ENCODE data around the gene ASPN.

Gene ASPN

DNA sequence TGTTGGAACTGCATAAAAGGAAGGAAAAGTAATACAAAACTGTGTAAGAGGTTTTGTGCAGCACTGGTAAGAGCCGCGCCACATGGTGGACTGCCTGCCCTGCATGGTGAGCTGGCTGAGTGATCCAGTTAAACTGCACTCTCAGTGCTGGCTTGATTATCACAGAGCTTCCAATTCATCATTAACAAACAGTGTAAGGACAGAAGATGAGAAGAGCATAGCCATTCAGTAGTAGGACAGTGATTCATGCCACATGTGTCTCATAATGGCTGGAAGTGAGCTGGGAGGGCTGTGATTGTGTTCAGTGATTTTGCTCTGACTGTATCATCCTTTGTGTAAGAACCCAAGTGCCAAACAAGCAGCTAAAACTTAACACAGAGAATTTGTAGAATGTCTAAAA is 14.1 kb downstream of the ASPN start:
- DNase-seq (ENCODE audit: low read depth): no peak

DNA sequence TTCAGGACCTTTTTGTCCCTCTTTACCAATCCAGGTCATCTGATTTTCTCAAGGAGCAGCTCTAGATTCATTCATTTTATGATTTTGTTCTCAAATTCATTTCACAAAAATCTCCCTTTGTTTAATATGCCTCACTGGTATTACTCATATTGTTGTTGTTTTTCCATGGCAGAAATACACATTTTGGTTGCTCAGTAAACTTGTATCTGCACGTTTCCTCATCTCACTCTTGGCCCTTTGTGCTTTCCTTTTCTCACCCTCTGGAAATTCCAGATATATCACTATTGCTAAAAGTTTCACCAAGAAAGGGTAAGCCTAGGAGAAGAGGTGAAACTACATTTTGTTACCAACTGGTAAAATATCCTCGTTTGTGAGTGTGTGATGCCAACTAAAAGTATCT is 14.8 kb downstream of the ASPN start:
- DNase-seq (ENCODE audit: low read depth): no peak

DNA sequence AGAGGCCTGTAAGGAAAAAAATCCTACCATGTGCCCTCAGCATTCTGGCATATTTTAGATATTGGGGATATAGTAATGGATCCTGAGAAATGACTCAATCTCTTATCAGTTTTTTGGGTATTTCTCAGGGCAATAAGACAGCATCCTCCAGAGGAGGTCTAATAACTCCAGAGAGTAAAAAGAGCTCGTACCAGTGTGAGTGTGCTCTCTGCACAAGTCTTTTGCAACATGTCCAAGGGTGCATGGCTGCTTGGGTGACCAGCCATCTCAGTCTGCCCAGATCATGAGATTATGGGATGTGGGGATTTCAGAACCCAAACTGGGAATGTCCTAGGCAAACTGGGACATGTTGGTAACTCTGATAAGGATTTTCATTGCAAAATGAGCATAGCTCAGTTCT is 15.3 kb downstream of the ASPN start:
- no peak for DNase-seq (ENCODE audit: low read depth)

- DNase-seq (ENCODE audit: low read depth): peak; percentile 39
Observed at GRCh38 chr9:92463984-92464383, 18.3 kb downstream of the ASPN start.

DNA sequence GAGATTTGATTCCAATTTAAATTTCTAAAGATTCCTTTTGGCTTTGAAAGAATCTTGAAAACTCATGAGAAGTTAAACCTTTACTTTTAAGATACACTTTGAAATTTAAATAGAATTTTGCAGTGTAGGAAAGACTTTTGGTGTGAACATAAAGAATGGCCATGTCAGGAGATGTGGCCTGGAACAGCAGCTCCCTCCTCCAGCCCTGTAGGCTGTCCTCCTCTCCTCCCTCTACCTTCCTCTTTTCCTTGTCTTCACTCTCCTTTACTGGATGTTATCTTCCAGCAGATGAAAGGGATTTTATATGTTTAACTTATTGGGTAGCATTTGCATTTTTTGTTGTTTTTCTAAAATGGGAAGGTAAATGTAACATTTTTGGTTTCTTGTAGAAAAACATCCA is 18.9 kb downstream of the ASPN start:
- no peak for DNase-seq (ENCODE audit: low read depth)

GRCh38 chr9:92457576-92457975 is 24.7 kb downstream of the ASPN start:
- no peak for DNase-seq (ENCODE audit: low read depth)

DNA sequence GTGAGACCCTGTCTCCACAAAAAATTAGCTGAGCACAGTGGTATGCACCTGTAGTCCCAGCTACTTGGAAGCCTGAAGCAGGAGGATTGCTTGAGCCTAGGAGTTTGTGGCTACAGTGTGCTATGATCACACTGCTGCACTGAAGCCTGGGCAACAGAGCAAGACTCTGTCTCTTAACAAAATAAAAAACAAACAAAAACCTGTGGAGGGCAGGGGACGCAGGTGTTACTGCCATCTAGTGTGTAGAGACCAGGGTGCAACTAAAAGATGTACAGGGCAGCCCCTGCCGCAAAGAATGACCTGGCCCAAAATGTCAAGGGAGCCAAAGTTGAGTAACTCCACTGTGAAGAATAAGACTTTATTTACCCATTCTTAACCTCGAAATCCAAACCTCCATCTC is 27.1 kb downstream of the ASPN start:
- DNase-seq (ENCODE audit: low read depth): no peak

DNA sequence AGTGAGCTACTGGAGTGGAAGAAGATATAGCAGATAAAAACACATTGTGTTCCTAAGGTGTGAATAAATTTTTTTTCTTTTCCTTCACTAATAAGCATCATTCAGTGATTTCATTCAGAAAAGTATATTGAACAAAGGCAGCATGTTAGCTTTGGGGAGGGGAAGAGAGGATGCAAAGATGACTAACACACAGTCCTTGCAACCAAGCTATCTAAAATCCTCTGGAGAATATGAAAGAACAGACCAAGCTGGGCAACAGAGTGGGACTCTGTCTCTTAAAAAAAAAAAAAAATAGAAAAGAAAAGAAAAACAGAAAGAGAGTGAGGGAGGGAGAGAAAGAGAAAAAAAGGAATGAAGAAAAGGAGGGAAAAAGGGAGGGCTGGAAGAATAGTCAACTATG is 35.8 kb downstream of the ASPN start:
- no peak for DNase-seq (ENCODE audit: low read depth)

GRCh38 chr9:92444841-92445240 is 37.5 kb downstream of the ASPN start:
- DNase-seq (ENCODE audit: low read depth): no peak

- DNase-seq (ENCODE audit: low read depth): no peak
Observed at GRCh38 chr9:92440751-92441046, 41.6 kb downstream of the ASPN start.

DNA sequence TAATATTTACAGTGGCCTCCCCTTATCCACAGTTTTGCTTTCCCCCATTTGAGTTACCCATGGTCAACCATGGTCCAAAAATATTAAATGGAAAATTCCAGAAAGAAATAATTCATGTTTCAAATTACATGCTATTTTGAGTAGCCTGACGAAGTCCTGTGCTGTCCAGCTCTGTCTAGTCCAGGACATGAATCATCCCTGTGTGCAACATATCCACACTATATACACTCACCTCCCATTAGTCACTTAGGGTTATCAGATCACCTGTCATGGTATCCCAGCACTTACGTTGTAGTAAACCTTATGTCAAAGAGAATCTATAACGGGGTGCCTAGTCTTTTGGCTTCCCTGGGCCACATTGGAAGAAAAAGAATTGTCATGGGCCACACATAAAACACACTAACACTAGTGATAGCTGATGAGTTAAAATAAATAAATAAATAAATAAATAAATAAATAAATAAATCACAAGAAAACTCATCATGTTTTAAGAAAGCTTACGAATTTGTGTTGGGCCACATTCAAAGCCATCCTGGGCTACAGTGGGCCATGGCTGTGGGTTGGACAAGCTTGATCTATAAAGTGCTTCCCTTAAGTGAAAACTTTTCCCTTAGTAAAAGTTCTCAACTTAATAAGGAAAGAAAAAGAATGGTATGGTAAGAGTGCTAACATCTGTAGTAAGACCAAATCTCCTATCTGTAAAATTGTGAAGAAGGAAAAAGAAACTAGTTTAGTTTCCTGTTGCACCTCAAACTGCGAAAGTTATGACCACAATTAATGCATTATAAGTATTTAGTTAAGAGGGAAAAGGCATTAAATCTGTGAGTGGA is 42.2 kb downstream of the ASPN start:
- no peak for DNase-seq (ENCODE audit: low read depth)

DNA sequence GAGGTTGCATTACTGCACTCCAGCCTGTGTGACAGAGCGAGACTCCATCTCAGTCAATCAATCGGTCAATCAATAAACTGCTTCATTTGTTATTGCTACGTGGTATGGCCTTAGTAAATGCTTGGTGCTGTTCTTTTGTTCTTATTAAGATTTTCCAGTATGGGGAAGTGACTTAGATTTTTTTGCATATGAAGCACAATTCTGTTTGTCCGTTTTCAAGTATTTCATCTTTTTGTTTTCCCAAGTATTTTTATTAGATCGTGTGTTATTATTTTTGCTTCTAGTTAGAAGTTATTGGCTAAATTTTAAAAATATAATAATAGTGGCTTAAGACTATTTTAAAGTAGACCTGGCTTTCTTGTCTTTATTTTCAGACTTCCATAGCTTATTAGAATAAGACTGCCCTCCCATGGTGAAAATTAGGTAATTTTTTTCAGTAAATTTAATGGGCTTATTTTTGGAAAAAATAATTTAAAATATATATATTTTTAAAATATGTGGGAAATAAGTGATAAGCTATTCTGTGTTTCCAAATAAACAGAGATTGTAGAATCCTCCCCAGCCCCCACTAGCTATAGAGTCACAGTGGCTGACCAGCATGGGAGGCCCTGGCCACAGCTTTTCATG is 43.3 kb downstream of the ASPN start:
- DNase-seq (ENCODE audit: low read depth): no peak

DNA sequence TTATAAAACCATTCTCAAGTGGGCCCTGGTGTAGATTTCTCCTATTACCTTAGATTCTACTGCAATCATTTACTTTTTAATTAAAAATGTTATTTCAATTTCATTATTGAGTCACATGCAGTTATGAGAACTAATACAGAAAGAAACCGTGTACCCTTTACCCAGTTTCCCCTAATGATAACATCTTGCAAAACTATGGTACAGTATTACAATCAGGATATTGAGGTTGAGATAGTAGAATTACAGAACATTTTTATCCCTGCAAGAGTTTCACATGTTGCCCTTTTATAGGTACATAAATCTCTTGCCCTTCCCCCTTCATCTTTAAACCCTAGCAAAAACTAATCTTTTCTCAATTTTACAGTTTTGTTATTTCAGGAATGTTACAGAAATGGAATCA is 47.0 kb downstream of the ASPN start:
- DNase-seq (ENCODE audit: low read depth): no peak

DNA sequence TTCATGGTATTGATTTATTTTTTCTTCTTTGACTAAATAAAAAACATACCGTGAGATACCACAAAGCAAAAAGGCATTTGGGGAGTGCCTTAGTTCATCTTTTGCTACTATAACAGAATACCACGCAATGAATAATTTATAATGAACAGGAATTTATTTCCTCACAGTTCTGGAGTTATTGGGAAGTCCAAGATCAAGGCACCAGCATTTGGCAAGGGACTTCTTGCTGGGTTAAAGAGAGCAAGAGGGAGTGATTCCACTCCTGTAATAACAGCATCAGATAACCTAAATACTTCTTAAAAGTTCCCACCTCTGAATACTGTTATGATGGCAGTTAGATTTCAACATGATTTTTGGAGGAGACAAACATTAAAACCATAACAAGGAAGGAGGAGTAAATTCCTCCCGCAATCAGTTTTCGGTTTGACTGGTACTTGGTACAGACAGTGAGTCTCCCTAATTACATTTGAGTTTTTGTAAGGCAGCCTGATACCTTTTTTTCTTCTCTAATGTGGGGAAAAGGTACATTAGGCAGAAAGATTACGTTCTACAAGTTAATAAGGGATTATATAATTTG is 49.2 kb downstream of the ASPN start:
- DNase-seq (ENCODE audit: low read depth): no peak

- no peak for DNase-seq (ENCODE audit: low read depth)
Observed at GRCh38 chr9:92432350-92432749, 50.0 kb downstream of the ASPN start.

- DNase-seq (ENCODE audit: low read depth): no peak
Observed at GRCh38 chr9:92429836-92430235, 52.5 kb downstream of the ASPN start.

- no peak for DNase-seq (ENCODE audit: low read depth)
Observed at GRCh38 chr9:92426501-92427145, 55.7 kb downstream of the ASPN start.

GRCh38 chr9:92425474-92425873 is 56.8 kb downstream of the ASPN start:
- no peak for DNase-seq (ENCODE audit: low read depth)

GRCh38 chr9:92424340-92424739 is 58.0 kb downstream of the ASPN start, which contains the start of gene OMD:
Gene OMD (minus strand): TSS chr9:92424471. CDS start chr9:92417558, 6,913 bp downstream.
- DNase-seq (ENCODE audit: low read depth): no peak

DNA sequence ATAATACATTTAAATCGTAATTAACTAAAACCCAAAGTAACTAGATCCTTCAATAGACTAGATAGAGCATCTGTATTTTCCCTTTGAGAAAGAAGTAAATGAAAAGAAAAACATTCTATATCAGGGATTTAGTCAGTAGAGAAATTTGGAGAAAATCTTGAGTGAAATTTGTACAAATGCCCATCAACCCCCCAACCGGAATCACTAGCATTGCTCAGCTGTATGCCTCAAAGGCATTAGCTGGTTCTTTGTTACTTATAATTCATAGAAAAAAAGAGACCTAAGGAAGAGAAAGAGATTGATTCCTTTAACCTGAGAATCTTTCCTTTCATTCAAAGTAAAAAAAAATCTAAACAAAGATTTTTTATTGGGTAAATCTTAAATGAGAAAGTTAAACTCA is 58.7 kb downstream of the ASPN start:
- DNase-seq (ENCODE audit: low read depth): no peak

GRCh38 chr9:92422611-92423338 is 59.5 kb downstream of the ASPN start:
- no peak for DNase-seq (ENCODE audit: low read depth)

GRCh38 chr9:92414566-92414965 is 67.7 kb downstream of the ASPN start:
- no peak for DNase-seq (ENCODE audit: low read depth)
